COR-L47 (cell line): ENCODE measurements around the gene AP4M1.
"Not testable (repeated sequence)": the region's sequence is repeated elsewhere in the genome, so short reads cannot be mapped to it uniquely, and the experiment has no call there.

ENCODE experiments used
- DNase-seq: peaks from one replicate; lab custom pipeline; 2025; lab: John Stamatoyannopoulos, UW

AP4M1 gene

GRCh38 chr7:100130608-100131453 is 29.4 kb downstream of the AP4M1 start:
- DNase-seq: peak; percentile 46

- no peak for DNase-seq
Observed at GRCh38 chr7:100132126-100132525, 30.7 kb downstream of the AP4M1 start.

- DNase-seq: peak; percentile 43
Observed at GRCh38 chr7:100132697-100133151, 31.3 kb downstream of the AP4M1 start.

- DNase-seq: no peak
Observed at GRCh38 chr7:100137851-100138760, 36.7 kb downstream of the AP4M1 start.

- no peak for DNase-seq
Observed at GRCh38 chr7:100141555-100141949, 40.1 kb downstream of the AP4M1 start.

- no peak for DNase-seq
Observed at GRCh38 chr7:100142461-100142860, 41.0 kb downstream of the AP4M1 start.

GRCh38 chr7:100146350-100146749 is 44.9 kb downstream of the AP4M1 start:
- DNase-seq: not testable (repeated sequence)

GRCh38 chr7:100147278-100147677 is 45.8 kb downstream of the AP4M1 start:
- no peak for DNase-seq

GRCh38 chr7:100148225-100148558 is 46.7 kb downstream of the AP4M1 start:
- no peak for DNase-seq

GRCh38 chr7:100148559-100149328 is 47.3 kb downstream of the AP4M1 start, which contains the start of gene LAMTOR4:
TSS of gene LAMTOR4 (plus strand) at chr7:100148918. CDS start at chr7:100148973, 55 bp downstream.
- peak; percentile 99 for DNase-seq

- DNase-seq: no peak
Observed at GRCh38 chr7:100152404-100152803, 51.0 kb downstream of the AP4M1 start.

- no peak for DNase-seq
Observed at GRCh38 chr7:100152937-100153666, 51.7 kb downstream of the AP4M1 start.

- no peak for DNase-seq
Observed at GRCh38 chr7:100153708-100154535, 52.5 kb downstream of the AP4M1 start.

GRCh38 chr7:100154651-100155491 is 53.4 kb downstream of the AP4M1 start:
- no peak for DNase-seq

- no peak for DNase-seq
Observed at GRCh38 chr7:100155553-100156317, 54.3 kb downstream of the AP4M1 start.

- DNase-seq: no peak
Observed at GRCh38 chr7:100156331-100157068, 55.1 kb downstream of the AP4M1 start.

GRCh38 chr7:100157069-100157333 is 55.6 kb downstream of the AP4M1 start:
- DNase-seq: no peak
